ENCODE measurements around the gene SDK1.

Gene SDK1

GRCh38 chr7:3464900-3465622 lies 164.0 kb downstream of the SDK1 start:
- DNase-seq = no peak

GRCh38 chr7:3466261-3466660 lies 165.2 kb downstream of the SDK1 start:
- DNase-seq = no peak

- DNase-seq = no peak
Measured at GRCh38 chr7:3469641-3470040, 168.6 kb downstream of the SDK1 start.

GRCh38 chr7:3480197-3480596 lies 179.1 kb downstream of the SDK1 start:
- DNase-seq = no peak

- no peak for DNase-seq
Measured at GRCh38 chr7:3481435-3481834, 180.4 kb downstream of the SDK1 start.

- no peak for DNase-seq
Measured at GRCh38 chr7:3482147-3482921, 181.3 kb downstream of the SDK1 start.

- DNase-seq = no peak
Measured at GRCh38 chr7:3486841-3487240, 185.8 kb downstream of the SDK1 start.

GRCh38 chr7:3488829-3489228 lies 187.8 kb downstream of the SDK1 start:
- DNase-seq = no peak

GRCh38 chr7:3493499-3493898 lies 192.4 kb downstream of the SDK1 start:
- no peak for DNase-seq

- no peak for DNase-seq
Measured at GRCh38 chr7:3494947-3495346, 193.9 kb downstream of the SDK1 start.

- no peak for DNase-seq
Measured at GRCh38 chr7:3495530-3495929, 194.5 kb downstream of the SDK1 start.

- no peak for DNase-seq
Measured at GRCh38 chr7:3495954-3496353, 194.9 kb downstream of the SDK1 start.

GRCh38 chr7:3497796-3498195 lies 196.7 kb downstream of the SDK1 start:
- DNase-seq = no peak

- no peak for DNase-seq
Measured at GRCh38 chr7:3501671-3502070, 200.6 kb downstream of the SDK1 start.

- no peak for DNase-seq
Measured at GRCh38 chr7:3504384-3504783, 203.3 kb downstream of the SDK1 start.

GRCh38 chr7:3510101-3511020 lies 209.3 kb downstream of the SDK1 start:
- no peak for DNase-seq

GRCh38 chr7:3517344-3517743 lies 216.3 kb downstream of the SDK1 start:
- DNase-seq = no peak

- DNase-seq = no peak
Measured at GRCh38 chr7:3518546-3518945, 217.5 kb downstream of the SDK1 start.

- DNase-seq = no peak
Measured at GRCh38 chr7:3520206-3520605, 219.2 kb downstream of the SDK1 start.

- no peak for DNase-seq
Measured at GRCh38 chr7:3527496-3528124, 226.6 kb downstream of the SDK1 start.

- no peak for DNase-seq
Measured at GRCh38 chr7:3533040-3533439, 232.0 kb downstream of the SDK1 start.

- no peak for DNase-seq
Measured at GRCh38 chr7:3537210-3537875, 236.3 kb downstream of the SDK1 start.

Data from cerebellar nuclear complex (tissue), 1 donor.